HG02798 (cell line): Measurements from ENCODE around the gene GRK2.
A peak's percentile ranks its signal among the peaks of the same experiment; 100 is the strongest.
"Not testable (repeated sequence)": the region's sequence is repeated elsewhere in the genome, so short reads cannot be mapped to it uniquely, and the experiment has no call there.

ENCODE experiments used
- ATAC-seq: cut with Tn5 transposase; IDR thresholded peaks from one replicate; pipeline ENCODE4 v1.9.1; 2021; ENCODE audit warnings: mild to moderate bottlenecking; ENCODE audit not compliant: unreplicated experiment, poor library complexity

GRK2 gene

GRCh38 chr11:67310246-67311050, 44.2 kb downstream of the GRK2 start:
- ATAC-seq, result no peak

- no peak for ATAC-seq
These were observed 44.8 kb downstream of the GRK2 start for GRCh38 chr11:67311051-67311555.

GRCh38 chr11:67311556-67312082, 45.3 kb downstream of the GRK2 start:
- ATAC-seq, result no peak

GRCh38 chr11:67312187-67313021, 46.1 kb downstream of the GRK2 start:
- ATAC-seq, result no peak

- no peak for ATAC-seq
These were observed 47.0 kb downstream of the GRK2 start for GRCh38 chr11:67313125-67313890.

GRCh38 chr11:67314218-67314617, 47.9 kb downstream of the GRK2 start:
- no peak for ATAC-seq

- ATAC-seq, result no peak
These were observed 49.1 kb downstream of the GRK2 start for GRCh38 chr11:67315325-67315909.

- no peak for ATAC-seq
These were observed 50.6 kb downstream of the GRK2 start for GRCh38 chr11:67316882-67317204.

- peak; percentile 87 for ATAC-seq
These were observed 51.1 kb downstream of the GRK2 start for GRCh38 chr11:67317205-67317887.

- ATAC-seq, result no peak
These were observed 51.7 kb downstream of the GRK2 start for GRCh38 chr11:67317888-67318555.

- not testable (repeated sequence) for ATAC-seq
These were observed 52.6 kb downstream of the GRK2 start for GRCh38 chr11:67318876-67319275.

GRCh38 chr11:67320011-67320410, 53.7 kb downstream of the GRK2 start:
- ATAC-seq, result no peak

- no peak for ATAC-seq
These were observed 54.4 kb downstream of the GRK2 start for GRCh38 chr11:67320691-67321090.

- no peak for ATAC-seq
These were observed 55.1 kb downstream of the GRK2 start for GRCh38 chr11:67321313-67321871.

- ATAC-seq, result no peak
These were observed 55.8 kb downstream of the GRK2 start for GRCh38 chr11:67322049-67322448.

GRCh38 chr11:67323526-67323925, 57.3 kb downstream of the GRK2 start:
- ATAC-seq, result no peak

GRCh38 chr11:67332081-67332691, 65.9 kb downstream of the GRK2 start:
- no peak for ATAC-seq
